Measurements from ENCODE around the gene NFATC2.

Gene NFATC2

GRCh38 chr20:51452734-51453365 lies 89.7 kb downstream of the NFATC2 start:
- TF ChIP-seq GATA1 (IDR thresholded peaks at IDR 0.05; ENCODE audit: low read depth, low read length): no peak
- no peak for TF ChIP-seq POLR2A (IDR thresholded peaks at IDR 0.05; ENCODE audit: low read length)
- no peak for DNase-seq

GRCh38 chr20:51452091-51452613 lies 90.4 kb downstream of the NFATC2 start:
- TF ChIP-seq GATA1 (IDR thresholded peaks at IDR 0.05; ENCODE audit: low read depth, low read length) (no peak), POLR2A (IDR thresholded peaks at IDR 0.05; ENCODE audit: low read length) (no peak)
- no peak for DNase-seq

GRCh38 chr20:51451484-51451883 lies 91.0 kb downstream of the NFATC2 start:
- no peak for DNase-seq
- no peak for TF ChIP-seq GATA1 (IDR thresholded peaks at IDR 0.05; ENCODE audit: low read depth, low read length)
- no peak for TF ChIP-seq POLR2A (IDR thresholded peaks at IDR 0.05; ENCODE audit: low read length)

- TF ChIP-seq POLR2A (IDR thresholded peaks at IDR 0.05; ENCODE audit: low read length) (no peak), GATA1 (IDR thresholded peaks at IDR 0.05; ENCODE audit: low read depth, low read length) (no peak)
- no peak for DNase-seq
Observed at GRCh38 chr20:51450984-51451383, 91.5 kb downstream of the NFATC2 start.

- TF ChIP-seq POLR2A (IDR thresholded peaks at IDR 0.05; ENCODE audit: low read length) (no peak), GATA1 (IDR thresholded peaks at IDR 0.05; ENCODE audit: low read depth, low read length) (no peak)
- DNase-seq: no peak
Observed at GRCh38 chr20:51450221-51450712, 92.3 kb downstream of the NFATC2 start.

- no peak for DNase-seq
Observed at GRCh38 chr20:51449498-51450220, 92.9 kb downstream of the NFATC2 start.

GRCh38 chr20:51447765-51448148 lies 94.8 kb downstream of the NFATC2 start:
- DNase-seq: no peak
- no peak for TF ChIP-seq GATA1 (IDR thresholded peaks at IDR 0.05; ENCODE audit: low read depth, low read length)
- no peak for TF ChIP-seq POLR2A (IDR thresholded peaks at IDR 0.05; ENCODE audit: low read length)

More at GRCh38 chr20:51449498-51450220, 92.9 kb downstream of the NFATC2 start:
- no peak for TF ChIP-seq GATA1 (IDR thresholded peaks at IDR 0.05; ENCODE audit: low read depth, low read length)
- TF ChIP-seq POLR2A (IDR thresholded peaks at IDR 0.05; ENCODE audit: low read length): no peak

GRCh38 chr20:51447097-51447764 lies 95.3 kb downstream of the NFATC2 start:
- TF ChIP-seq GATA1 (IDR thresholded peaks at IDR 0.05; ENCODE audit: low read depth, low read length): no peak
- DNase-seq: no peak

- peak in 1 of 2 experiments; percentile 4 for DNase-seq
- no peak for TF ChIP-seq POLR2A (IDR thresholded peaks at IDR 0.05; ENCODE audit: low read length)
- no peak for TF ChIP-seq GATA1 (IDR thresholded peaks at IDR 0.05; ENCODE audit: low read depth, low read length)
Observed at GRCh38 chr20:51446656-51447055, 95.9 kb downstream of the NFATC2 start.

- TF ChIP-seq POLR2A (IDR thresholded peaks at IDR 0.05; ENCODE audit: low read length) (no peak), GATA1 (IDR thresholded peaks at IDR 0.05; ENCODE audit: low read depth, low read length) (no peak)
- DNase-seq: no peak
Observed at GRCh38 chr20:51446230-51446629, 96.3 kb downstream of the NFATC2 start.

- no peak for DNase-seq
- TF ChIP-seq GATA1 (IDR thresholded peaks at IDR 0.05; ENCODE audit: low read depth, low read length) (no peak), POLR2A (IDR thresholded peaks at IDR 0.05; ENCODE audit: low read length) (no peak)
Observed at GRCh38 chr20:51445591-51445990, 96.9 kb downstream of the NFATC2 start.

GRCh38 chr20:51444922-51445438 lies 97.5 kb downstream of the NFATC2 start:
- no peak for TF ChIP-seq POLR2A (IDR thresholded peaks at IDR 0.05; ENCODE audit: low read length)
- TF ChIP-seq GATA1 (IDR thresholded peaks at IDR 0.05; ENCODE audit: low read depth, low read length): no peak

GRCh38 chr20:51444467-51444866 lies 98.1 kb downstream of the NFATC2 start:
- TF ChIP-seq GATA1 (IDR thresholded peaks at IDR 0.05; ENCODE audit: low read depth, low read length) (no peak), POLR2A (IDR thresholded peaks at IDR 0.05; ENCODE audit: low read length) (no peak)
- DNase-seq: no peak

More at GRCh38 chr20:51444922-51445438, 97.5 kb downstream of the NFATC2 start:
- no peak for DNase-seq

- DNase-seq: no peak
- TF ChIP-seq GATA1 (IDR thresholded peaks at IDR 0.05; ENCODE audit: low read depth, low read length) (no peak), POLR2A (IDR thresholded peaks at IDR 0.05; ENCODE audit: low read length) (no peak)
Observed at GRCh38 chr20:51442602-51443001, 99.9 kb downstream of the NFATC2 start.
